ENCODE data around the gene AKAP13. TPM values are rescaled to one million over a fixed set of nuclear protein-coding genes. Genes with fewer than 3 reads are reported as not detected.

Gene AKAP13
- total RNA-seq, 1 experiment from 2014 or later, result 54.5 TPM

DNA sequence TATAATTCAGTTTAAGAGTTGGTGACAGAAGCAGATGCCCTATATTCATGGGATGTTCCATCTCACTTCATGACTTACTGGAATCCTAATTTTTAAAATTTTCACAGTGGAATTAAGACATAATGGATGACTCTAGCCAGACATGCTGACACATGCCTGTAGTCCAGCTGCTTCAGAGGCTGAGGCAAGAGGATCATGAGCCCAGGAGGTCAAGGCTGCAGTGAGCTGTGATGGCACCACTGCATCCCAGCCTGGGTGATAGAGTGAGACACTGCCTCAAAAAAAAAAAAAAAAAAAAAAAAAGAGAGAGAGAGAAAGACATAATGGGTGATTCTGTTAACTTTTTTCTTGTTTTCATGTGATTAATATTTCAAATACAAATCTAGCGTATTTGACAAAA, 290.8 kb downstream of the AKAP13 start:
- Histone ChIP-seq H3K4me3 (ENCODE audit: low read depth, low read length, poor library complexity, severe bottlenecking) (no peak overlapping the region), H3K27ac (ENCODE audit: low read depth, low read length, poor library complexity, severe bottlenecking) (no peak overlapping the region), H3K9me3 (ENCODE audit: low read depth, low read length, poor library complexity, severe bottlenecking) (no peaks in the 10 kb centered on the region), H3K27me3 (replicated peaks; ENCODE audit: insufficient read depth, low read depth, low read length, poor library complexity) (no peaks in the 10 kb centered on the region), H3K4me1 (ENCODE audit: insufficient read depth, low read length, poor library complexity, severe bottlenecking) (peaks cover 11% of the 10 kb centered on the region), H3K36me3 (ENCODE audit: insufficient read depth, low read length, poor library complexity, severe bottlenecking) (no peaks in the 10 kb centered on the region)
- no TSS peak for BruUV-seq (replicated peaks)
- no peak for DNase-seq (ENCODE audit: low spot score)
- ChIA-PET POLR2A (ENCODE audit: low non-redundant PET) (no interaction called here), CTCF (no interaction called here)
- intact Hi-C loops (cut with micrococcal nuclease; ENCODE audit: unreplicated experiment), result no loop called here
- TF ChIP-seq, protein P1, sequence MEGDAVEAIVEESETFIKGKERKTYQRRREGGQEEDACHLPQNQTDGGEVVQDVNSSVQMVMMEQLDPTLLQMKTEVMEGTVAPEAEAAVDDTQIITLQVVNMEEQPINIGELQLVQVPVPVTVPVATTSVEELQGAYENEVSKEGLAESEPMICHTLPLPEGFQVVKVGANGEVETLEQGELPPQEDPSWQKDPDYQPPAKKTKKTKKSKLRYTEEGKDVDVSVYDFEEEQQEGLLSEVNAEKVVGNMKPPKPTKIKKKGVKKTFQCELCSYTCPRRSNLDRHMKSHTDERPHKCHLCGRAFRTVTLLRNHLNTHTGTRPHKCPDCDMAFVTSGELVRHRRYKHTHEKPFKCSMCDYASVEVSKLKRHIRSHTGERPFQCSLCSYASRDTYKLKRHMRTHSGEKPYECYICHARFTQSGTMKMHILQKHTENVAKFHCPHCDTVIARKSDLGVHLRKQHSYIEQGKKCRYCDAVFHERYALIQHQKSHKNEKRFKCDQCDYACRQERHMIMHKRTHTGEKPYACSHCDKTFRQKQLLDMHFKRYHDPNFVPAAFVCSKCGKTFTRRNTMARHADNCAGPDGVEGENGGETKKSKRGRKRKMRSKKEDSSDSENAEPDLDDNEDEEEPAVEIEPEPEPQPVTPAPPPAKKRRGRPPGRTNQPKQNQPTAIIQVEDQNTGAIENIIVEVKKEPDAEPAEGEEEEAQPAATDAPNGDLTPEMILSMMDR (conservative IDR thresholded peaks at IDR 0.05; ENCODE audit: low read depth, low read length), result no peak
- no peak for TF ChIP-seq EZH2 (IDR thresholded peaks at IDR 0.05; ENCODE audit: borderline replicate concordance, low read depth, low read length, poor library complexity, severe bottlenecking)

DNA sequence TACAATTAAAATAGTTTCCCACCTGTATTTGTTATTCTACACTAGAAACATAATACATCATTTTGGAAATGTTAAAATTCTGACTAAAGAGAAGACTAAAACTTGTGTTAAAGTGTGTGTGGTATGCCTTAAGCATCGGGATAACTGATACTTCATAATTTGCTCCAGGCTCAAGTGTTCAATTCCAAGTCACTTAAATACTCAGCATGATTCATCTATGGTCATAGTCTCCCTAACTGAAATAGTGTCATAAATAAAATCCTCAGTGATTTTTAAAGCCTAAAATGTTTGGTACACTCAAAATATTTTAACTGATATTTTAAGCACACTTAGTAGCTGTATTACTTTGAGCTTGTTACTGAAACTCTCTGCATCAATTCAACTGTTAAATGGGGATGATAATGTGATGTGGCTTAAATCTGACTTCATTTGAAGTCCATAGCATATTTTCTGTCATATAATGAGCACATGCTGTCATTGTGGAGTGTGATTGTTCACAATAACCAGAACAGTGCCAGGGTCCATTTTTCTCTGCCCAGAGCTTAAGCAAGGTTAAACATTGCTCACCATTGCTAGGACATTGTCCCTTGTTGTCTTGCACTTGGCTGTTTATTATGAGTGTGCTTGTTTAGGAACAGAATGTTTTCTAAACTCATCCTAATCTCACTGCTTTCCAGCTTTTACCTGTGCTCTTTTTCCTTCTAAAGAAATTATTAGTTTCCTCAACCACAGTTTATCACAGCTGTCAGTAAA, 292.1 kb downstream of the AKAP13 start:
- Histone ChIP-seq H3K9me3 (ENCODE audit: low read depth, low read length, poor library complexity, severe bottlenecking) (no peaks in the 10 kb centered on the region), H3K36me3 (ENCODE audit: insufficient read depth, low read length, poor library complexity, severe bottlenecking) (no peaks in the 10 kb centered on the region)

DNA sequence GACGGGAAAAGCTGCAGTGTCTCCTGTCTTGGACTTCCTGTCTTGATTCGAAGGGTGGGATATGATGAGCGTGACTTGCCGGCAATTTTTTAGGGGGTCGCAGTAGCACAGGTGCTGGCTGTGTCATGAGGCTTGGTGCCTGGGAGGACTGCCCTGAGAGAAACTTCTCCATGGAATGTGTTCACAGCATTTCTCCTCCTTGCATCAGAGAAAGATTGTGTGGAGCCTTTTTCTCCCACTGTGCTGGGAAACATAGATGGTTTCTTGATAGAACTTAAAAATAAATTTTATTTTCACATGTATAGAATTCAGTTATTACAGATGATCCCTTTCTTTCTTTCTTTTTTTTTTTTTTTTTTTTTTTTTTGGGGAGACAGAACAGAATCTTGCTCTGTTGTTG, 292.9 kb downstream of the AKAP13 start:
- BruUV-seq (replicated peaks), result no TSS peak
- Histone ChIP-seq H3K9me3 (ENCODE audit: low read depth, low read length, poor library complexity, severe bottlenecking) (no peaks in the 10 kb centered on the region), H3K36me3 (ENCODE audit: insufficient read depth, low read length, poor library complexity, severe bottlenecking) (no peaks in the 10 kb centered on the region), H3K27me3 (replicated peaks; ENCODE audit: insufficient read depth, low read depth, low read length, poor library complexity) (no peaks in the 10 kb centered on the region), H3K4me1 (ENCODE audit: insufficient read depth, low read length, poor library complexity, severe bottlenecking) (peaks cover under 1% of the 10 kb centered on the region), H3K4me3 (ENCODE audit: low read depth, low read length, poor library complexity, severe bottlenecking) (no peak overlapping the region), H3K27ac (ENCODE audit: low read depth, low read length, poor library complexity, severe bottlenecking) (no peak overlapping the region)
- no peak for DNase-seq (ENCODE audit: low spot score)
- TF ChIP-seq, protein P1 (conservative IDR thresholded peaks at IDR 0.05; ENCODE audit: low read depth, low read length), result no peak
- TF ChIP-seq EZH2 (IDR thresholded peaks at IDR 0.05; ENCODE audit: borderline replicate concordance, low read depth, low read length, poor library complexity, severe bottlenecking), result no peak
- CTCF ChIA-PET, result no interaction called here
- intact Hi-C loops (cut with micrococcal nuclease; ENCODE audit: unreplicated experiment), result no loop called here
- POLR2A ChIA-PET (ENCODE audit: low non-redundant PET), result no interaction called here

More for the DNA sequence above, 292.1 kb downstream of the AKAP13 start:
- DNase-seq (ENCODE audit: low spot score), result no peak
- CTCF ChIA-PET, result no interaction called here
- intact Hi-C loops (cut with micrococcal nuclease; ENCODE audit: unreplicated experiment), result no loop called here
- Histone ChIP-seq H3K4me3 (ENCODE audit: low read depth, low read length, poor library complexity, severe bottlenecking) (no peak overlapping the region), H3K27ac (ENCODE audit: low read depth, low read length, poor library complexity, severe bottlenecking) (no peak overlapping the region), H3K4me1 (ENCODE audit: insufficient read depth, low read length, poor library complexity, severe bottlenecking) (peaks cover 9% of the 10 kb centered on the region), H3K27me3 (replicated peaks; ENCODE audit: insufficient read depth, low read depth, low read length, poor library complexity) (no peaks in the 10 kb centered on the region)
- TF ChIP-seq EZH2 (IDR thresholded peaks at IDR 0.05; ENCODE audit: borderline replicate concordance, low read depth, low read length, poor library complexity, severe bottlenecking), result no peak
- TF ChIP-seq, protein P1 (conservative IDR thresholded peaks at IDR 0.05; ENCODE audit: low read depth, low read length), result no peak
- no TSS peak for BruUV-seq (replicated peaks)
- POLR2A ChIA-PET (ENCODE audit: low non-redundant PET), result no interaction called here

Data from A673 (cell line).